Activated CD4-positive, alpha-beta T cell treated with anti-CD3 and anti-CD28 coated beads for 24 hours (primary cell): ENCODE measurements around the gene ELOF1.
"Not testable (repeated sequence)": the region's sequence is repeated elsewhere in the genome, so short reads cannot be mapped to it uniquely, and the experiment has no call there.

Experiments
- DNase-seq, 2 donors: peaks; one replicate each; pipeline ENCODE4 v3.0.0-alpha.2; 2020; ENCODE audit warnings: low read depth in 2 of 2

The ELOF1 gene

GRCh38 chr19:11570039-11570462 lies 11.0 kb upstream of the ELOF1 start:
- DNase-seq, result no peak

GRCh38 chr19:11566164-11566563 lies 7.1 kb upstream of the ELOF1 start:
- no peak for DNase-seq

GRCh38 chr19:11565649-11565980 lies 6.6 kb upstream of the ELOF1 start:
- not testable (repeated sequence) for DNase-seq

GRCh38 chr19:11564082-11564807 lies 5.2 kb upstream of the ELOF1 start:
- not testable (repeated sequence) for DNase-seq

- no peak for DNase-seq
Observed at GRCh38 chr19:11563532-11563931, 4.5 kb upstream of the ELOF1 start.

GRCh38 chr19:11560404-11561051 lies 1.5 kb upstream of the ELOF1 start:
- peak in 1 of 2 donors; percentile 45 for DNase-seq

GRCh38 chr19:11556634-11557420 lies 2.2 kb downstream of the ELOF1 start:
- DNase-seq, result no peak

GRCh38 chr19:11555246-11555645 lies 3.8 kb downstream of the ELOF1 start:
- DNase-seq, result no peak

- no peak for DNase-seq
Observed at GRCh38 chr19:11554160-11554559, 4.9 kb downstream of the ELOF1 start.

GRCh38 chr19:11552666-11553372 lies 6.2 kb downstream of the ELOF1 start:
- no peak for DNase-seq

GRCh38 chr19:11551603-11552235 lies 7.3 kb downstream of the ELOF1 start:
- DNase-seq, result no peak

- no peak for DNase-seq
Observed at GRCh38 chr19:11550265-11550664, 8.8 kb downstream of the ELOF1 start.

GRCh38 chr19:11549386-11549953 lies 9.6 kb downstream of the ELOF1 start:
- DNase-seq, result no peak

- no peak for DNase-seq
Observed at GRCh38 chr19:11547929-11548700, 10.9 kb downstream of the ELOF1 start.

- DNase-seq, result no peak
Observed at GRCh38 chr19:11541238-11541637, 17.8 kb downstream of the ELOF1 start.

- no peak for DNase-seq
Observed at GRCh38 chr19:11540645-11541044, 18.4 kb downstream of the ELOF1 start.

GRCh38 chr19:11539495-11540365 lies 19.3 kb downstream of the ELOF1 start:
- DNase-seq, result no peak

- no peak for DNase-seq
Observed at GRCh38 chr19:11538232-11539036, 20.6 kb downstream of the ELOF1 start, which contains the start of gene CNN1. Gene CNN1 (plus strand): TSS chr19:11538851. CDS start chr19:11538928, 77 bp downstream.
